Occipital lobe (tissue), 2 donors: Measurements from ENCODE around the gene SRGAP2C. TPM values are rescaled to one million over a fixed set of nuclear protein-coding genes. Genes with fewer than 3 reads are reported as not detected.
"Not testable (repeated sequence)": the region's sequence is repeated elsewhere in the genome, so short reads cannot be mapped to it uniquely, and the experiment has no call there.

Source experiments
- DNase-seq: peaks from one replicate; lab custom pipeline; 2025; lab: John Stamatoyannopoulos, UW
- total RNA-seq: library from RNA; depleted of rRNA; stranded (reverse); fragments of >200 nt; gene quantifications from one replicate; pipeline ENCODE4 v1.2.3, GENCODE V29; 2014

The SRGAP2C gene
- total RNA-seq, 1 donor from 2014 or later: 56.6 TPM

GRCh38 chr1:121186191-121186590 lies 1.4 kb downstream of the SRGAP2C start:
- not testable (repeated sequence) for DNase-seq

- not testable (repeated sequence) for DNase-seq
Observed at GRCh38 chr1:121187914-121188313, 3.1 kb downstream of the SRGAP2C start.

GRCh38 chr1:121192512-121192911 lies 7.7 kb downstream of the SRGAP2C start:
- DNase-seq: not testable (repeated sequence)

GRCh38 chr1:121197095-121197882 lies 12.5 kb downstream of the SRGAP2C start:
- DNase-seq: not testable (repeated sequence)

- DNase-seq: not testable (repeated sequence)
Observed at GRCh38 chr1:121199763-121200162, 15.0 kb downstream of the SRGAP2C start.

- DNase-seq: not testable (repeated sequence)
Observed at GRCh38 chr1:121200232-121200631, 15.5 kb downstream of the SRGAP2C start.

- not testable (repeated sequence) for DNase-seq
Observed at GRCh38 chr1:121200985-121201981, 16.5 kb downstream of the SRGAP2C start.

GRCh38 chr1:121202986-121203385 lies 18.2 kb downstream of the SRGAP2C start:
- not testable (repeated sequence) for DNase-seq

- not testable (repeated sequence) for DNase-seq
Observed at GRCh38 chr1:121205786-121206711, 21.3 kb downstream of the SRGAP2C start.

GRCh38 chr1:121207328-121207727 lies 22.6 kb downstream of the SRGAP2C start:
- DNase-seq: not testable (repeated sequence)

GRCh38 chr1:121208375-121208774 lies 23.6 kb downstream of the SRGAP2C start:
- DNase-seq: not testable (repeated sequence)

- DNase-seq: not testable (repeated sequence)
Observed at GRCh38 chr1:121210778-121211177, 26.0 kb downstream of the SRGAP2C start.

GRCh38 chr1:121213491-121213890 lies 28.7 kb downstream of the SRGAP2C start:
- not testable (repeated sequence) for DNase-seq

GRCh38 chr1:121214544-121215156 lies 29.9 kb downstream of the SRGAP2C start:
- not testable (repeated sequence) for DNase-seq

- DNase-seq: not testable (repeated sequence)
Observed at GRCh38 chr1:121215699-121216417, 31.1 kb downstream of the SRGAP2C start.

- not testable (repeated sequence) for DNase-seq
Observed at GRCh38 chr1:121216676-121217075, 31.9 kb downstream of the SRGAP2C start.

GRCh38 chr1:121221770-121222169 lies 37.0 kb downstream of the SRGAP2C start:
- not testable (repeated sequence) for DNase-seq

- DNase-seq: not testable (repeated sequence)
Observed at GRCh38 chr1:121224714-121225113, 39.9 kb downstream of the SRGAP2C start.

- DNase-seq: not testable (repeated sequence)
Observed at GRCh38 chr1:121226295-121226904, 41.6 kb downstream of the SRGAP2C start.
